ENCODE measurements around the gene SLC38A11.
A peak's percentile ranks its signal among the peaks of the same experiment; 100 is the strongest.
"Not testable (repeated sequence)": the region's sequence is repeated elsewhere in the genome, so short reads cannot be mapped to it uniquely, and the experiment has no call there.

Gene SLC38A11

DNA sequence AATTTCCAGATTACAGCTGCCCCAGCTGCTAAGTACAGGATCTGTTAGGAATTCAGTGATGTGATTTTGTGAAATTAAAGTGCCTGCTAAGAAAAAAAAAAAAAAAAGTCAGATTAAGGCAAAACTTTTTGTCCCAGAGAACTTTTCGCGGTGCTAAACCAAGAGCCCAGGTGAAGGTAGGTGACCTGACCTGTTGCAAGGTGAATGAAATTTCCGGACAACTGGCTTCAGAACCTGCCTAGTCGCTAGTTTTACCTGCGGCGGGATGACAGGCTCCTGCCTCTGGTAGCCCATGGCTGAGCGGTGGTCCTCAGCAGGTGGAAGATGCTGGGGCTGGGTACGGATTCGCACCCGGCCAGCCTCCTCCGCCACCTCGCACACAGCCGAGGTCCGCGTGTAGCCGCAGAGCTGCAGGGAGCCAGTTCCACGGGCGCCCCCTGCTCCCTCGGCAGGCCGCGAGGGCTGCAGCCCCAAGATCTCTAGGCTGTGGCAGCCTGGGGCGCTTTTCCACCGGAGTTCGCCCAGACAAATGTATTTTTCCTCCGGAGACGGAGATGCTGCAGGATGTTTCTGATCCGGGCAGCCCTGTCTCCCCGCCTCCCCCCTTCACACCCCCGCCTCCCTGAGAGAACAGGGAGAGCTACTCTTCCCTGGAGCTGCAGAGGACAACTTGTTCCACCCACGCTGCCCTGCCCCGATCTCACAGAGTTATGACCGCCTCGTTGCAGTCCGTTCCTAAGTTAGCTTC is at the start of gene SLC38A11:
Gene SLC38A11, minus strand, starts transcription at position 572 of the 748 bp plus-strand sequence. Its CDS starts 278 bp downstream, at position 294.
- DNase-seq: peak in 10 of 56 donors; percentile 1 to 26 (median 6)

DNA sequence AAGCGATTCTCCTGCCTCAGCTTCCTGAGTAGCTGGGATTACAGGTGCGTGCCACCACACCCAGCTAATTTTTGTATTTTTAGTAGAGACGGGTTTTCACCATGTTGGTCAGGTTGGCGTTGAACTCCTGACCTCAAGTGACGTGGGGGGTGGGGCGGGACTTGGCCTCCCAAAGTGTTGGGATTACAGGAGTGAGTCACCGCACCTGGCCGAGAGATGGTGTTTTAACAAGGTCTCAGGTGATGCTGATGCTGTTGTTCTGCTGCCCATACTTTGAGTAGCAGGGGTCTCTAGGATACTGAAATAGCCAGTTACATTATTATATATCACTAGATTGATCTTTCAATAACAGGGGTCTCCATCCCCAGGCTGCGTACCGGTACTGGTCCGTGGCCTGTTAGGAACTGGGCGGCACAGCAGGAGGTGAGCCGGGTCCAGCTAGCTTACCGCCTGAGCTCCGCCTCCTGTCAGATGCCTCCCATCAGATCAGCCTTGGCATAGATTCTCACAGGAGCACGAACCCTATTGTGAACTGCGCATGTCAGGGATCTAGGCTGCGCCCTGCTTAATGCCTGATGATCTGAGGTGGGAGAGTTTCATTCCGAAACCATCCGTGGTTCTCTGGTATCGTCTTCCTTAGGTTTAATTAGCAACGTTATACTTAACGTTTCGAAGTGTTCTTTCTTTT is 48.3 kb upstream of the SLC38A11 start:
- no peak for DNase-seq

DNA sequence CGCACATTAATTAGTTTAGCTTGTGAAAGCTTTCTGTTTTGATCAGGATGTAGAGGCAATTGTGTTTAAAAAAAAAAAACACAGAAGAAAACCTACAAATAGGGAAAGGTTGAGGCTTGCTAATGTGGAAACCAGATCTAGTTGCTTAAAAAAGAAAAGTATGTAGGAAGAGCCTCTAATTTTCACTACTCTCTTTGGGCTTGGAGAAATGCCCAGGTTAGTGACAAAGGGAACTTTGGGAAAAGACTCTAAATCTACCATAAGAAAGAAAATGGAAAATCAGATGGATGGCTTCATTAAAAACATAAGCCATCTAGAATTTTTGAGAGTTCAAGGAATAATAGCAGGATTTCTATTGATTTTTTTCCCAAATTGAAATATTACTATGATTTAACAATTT is 47.3 kb upstream of the SLC38A11 start:
- DNase-seq: no peak

GRCh38 chr2:164994664-164995299 is 39.5 kb upstream of the SLC38A11 start:
- not testable (repeated sequence) for DNase-seq

GRCh38 chr2:164993287-164994016 is 38.1 kb upstream of the SLC38A11 start:
- DNase-seq: no peak

DNA sequence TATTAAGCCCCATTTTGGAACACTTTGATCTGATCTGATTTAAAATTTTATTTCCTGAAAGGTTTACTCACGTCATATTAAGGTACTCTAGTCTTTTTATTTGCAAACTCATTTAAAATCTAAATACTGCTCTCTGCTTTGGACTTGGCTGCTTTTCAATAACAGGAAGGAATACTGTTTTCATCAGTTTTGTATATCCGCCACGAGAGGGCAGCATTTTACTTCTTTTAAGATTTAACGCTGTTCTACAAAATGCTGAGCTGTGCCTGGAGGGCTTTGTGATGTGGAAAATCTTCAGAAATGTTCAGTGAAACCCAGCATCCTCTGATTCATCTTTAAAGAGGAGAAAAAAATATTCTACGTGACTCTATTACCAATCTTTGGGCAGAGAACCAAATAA is 37.5 kb upstream of the SLC38A11 start:
- DNase-seq: peak in 30 of 56 donors; percentile 2 to 78 (median 28)

- DNase-seq: not testable (repeated sequence)
Observed at GRCh38 chr2:164992093-164992454, 36.7 kb upstream of the SLC38A11 start.

DNA sequence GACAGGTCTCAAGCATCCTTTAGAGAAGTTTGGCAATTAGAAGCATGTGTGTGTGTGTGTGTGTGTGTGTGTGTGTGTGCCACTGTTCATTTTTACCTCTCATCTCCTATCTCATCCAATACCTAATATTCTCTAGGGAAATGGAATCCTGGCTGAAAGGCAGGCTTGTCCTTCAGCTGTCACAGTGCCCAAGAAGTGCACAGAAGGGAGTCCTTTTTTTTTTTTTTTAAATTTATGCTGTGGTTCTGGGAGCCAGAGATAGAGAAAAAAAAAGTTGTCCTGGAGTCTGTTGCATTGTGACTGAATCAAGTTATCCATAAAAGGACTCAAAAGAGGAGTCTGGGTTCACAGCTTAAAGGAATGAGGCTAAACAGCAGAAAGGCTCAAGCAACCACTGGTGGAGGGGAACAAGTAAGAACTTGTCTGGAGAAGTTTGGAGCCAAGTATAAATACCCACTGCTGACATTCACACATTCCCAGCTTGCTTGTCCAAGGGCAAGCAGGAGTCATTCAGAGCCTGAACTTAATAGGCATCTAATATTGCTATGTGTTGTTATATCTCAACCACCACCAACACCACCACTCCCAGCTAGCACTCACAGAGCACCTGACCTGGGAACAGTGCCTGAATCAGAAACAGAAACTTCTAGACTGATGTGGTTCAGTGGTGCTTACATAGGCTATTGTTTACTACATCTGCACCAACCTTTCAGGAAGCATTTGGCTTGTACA is 36.2 kb upstream of the SLC38A11 start:
- not testable (repeated sequence) for DNase-seq

- DNase-seq: not testable (repeated sequence)
Observed at GRCh38 chr2:164990953-164991352, 35.6 kb upstream of the SLC38A11 start.

DNA sequence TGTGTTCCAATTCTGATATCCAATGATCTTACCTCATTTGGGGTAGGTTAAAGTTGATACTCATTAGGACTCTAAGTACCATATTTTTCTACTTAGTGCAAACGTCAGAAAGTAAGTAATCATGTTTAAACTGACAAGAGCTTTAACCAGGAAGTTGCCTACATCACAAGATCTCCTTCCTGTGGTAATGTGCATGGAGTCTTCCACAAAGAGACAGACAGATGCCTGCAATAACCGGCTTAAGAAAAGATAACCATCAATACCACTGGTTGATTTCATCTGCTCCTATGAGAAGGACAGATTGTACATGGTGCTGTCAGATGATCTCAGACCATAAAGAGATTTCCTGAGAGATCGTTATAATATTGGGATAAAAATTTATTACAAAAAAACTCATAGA is 33.5 kb upstream of the SLC38A11 start:
- not testable (repeated sequence) for DNase-seq

DNA sequence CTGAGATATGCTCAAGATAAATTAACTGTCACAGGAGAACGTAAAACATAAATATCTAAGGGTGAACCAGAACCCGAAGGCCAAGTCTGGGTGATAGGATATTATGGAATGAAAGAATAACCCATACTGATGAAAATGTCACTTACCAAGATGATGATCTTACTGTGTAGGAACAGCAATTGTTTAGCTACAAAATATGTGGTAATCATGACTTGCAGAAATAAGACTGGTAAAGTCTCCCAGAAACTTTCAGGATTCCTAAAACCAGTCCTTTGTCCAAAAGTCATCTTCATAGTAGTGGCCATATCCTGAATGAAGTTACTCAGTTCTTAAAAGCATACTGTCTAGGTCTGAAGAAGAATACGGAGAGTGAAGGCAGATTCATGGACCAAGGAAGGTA is 30.7 kb upstream of the SLC38A11 start:
- not testable (repeated sequence) for DNase-seq

GRCh38 chr2:164984428-164984827 is 29.1 kb upstream of the SLC38A11 start:
- no peak for DNase-seq

GRCh38 chr2:164981217-164981990 is 26.1 kb upstream of the SLC38A11 start:
- no peak for DNase-seq

- DNase-seq: not testable (repeated sequence)
Observed at GRCh38 chr2:164980688-164981087, 25.4 kb upstream of the SLC38A11 start.

- DNase-seq: no peak
Observed at GRCh38 chr2:164979113-164979512, 23.8 kb upstream of the SLC38A11 start.

GRCh38 chr2:164976875-164977470 is 21.6 kb upstream of the SLC38A11 start:
- DNase-seq: not testable (repeated sequence)

DNA sequence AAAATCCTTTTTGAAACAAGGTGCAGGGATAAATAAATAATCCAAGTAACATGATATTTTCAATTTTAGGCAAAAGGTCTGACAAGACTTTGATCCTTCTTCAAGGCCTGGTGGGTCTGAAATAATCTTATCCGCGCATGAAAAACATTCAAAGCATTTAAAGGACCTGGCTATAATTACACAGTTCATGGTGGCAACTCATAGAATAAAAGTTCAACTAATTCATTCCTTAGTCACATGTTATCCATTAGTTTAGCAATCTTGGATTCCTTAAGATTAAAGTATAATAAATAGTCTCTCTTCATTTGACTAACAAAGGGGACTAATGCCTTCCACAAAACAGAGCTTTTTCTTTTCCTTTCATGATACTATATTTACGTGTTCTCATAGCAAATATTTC is 21.0 kb upstream of the SLC38A11 start:
- no peak for DNase-seq

- DNase-seq: no peak
Observed at GRCh38 chr2:164975891-164976290, 20.6 kb upstream of the SLC38A11 start.

DNA sequence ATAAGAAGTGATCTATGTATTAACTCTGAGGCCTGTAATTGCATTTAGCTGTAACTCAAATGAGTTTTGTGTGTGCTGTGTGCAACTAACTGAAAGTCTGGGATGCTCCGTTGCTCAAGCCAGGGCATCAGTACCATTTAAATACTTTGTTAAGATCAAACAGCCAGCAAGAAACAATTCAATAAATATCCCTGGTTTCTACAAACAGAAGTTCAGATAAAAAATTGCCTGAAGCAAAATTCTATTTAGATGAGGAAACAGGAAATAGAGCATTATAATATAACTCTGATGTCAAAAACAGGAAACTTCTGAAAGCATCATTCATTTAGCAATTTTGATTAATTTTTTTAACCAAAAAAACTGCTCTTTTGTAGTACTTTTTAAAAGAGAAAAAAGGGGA is 18.9 kb upstream of the SLC38A11 start:
- no peak for DNase-seq

DNA sequence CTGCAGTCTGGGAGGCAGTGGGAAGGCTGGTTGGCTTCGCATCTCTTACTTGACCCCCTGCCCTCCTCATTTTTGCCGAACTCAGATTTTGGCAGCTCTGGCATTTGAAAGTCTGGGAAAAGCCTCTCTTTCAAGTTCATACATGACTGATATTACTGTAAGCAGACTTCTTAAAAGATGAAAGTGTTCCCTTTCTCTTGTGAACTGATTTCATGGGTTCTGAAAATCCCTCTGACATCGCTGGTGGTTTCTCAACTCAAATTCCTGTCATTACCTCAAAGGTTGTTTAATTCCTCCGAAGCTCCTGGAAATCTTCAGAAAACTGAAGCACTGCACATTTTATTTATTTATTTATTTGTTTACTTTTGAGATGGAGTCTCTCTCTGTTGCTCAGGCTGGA is 16.9 kb upstream of the SLC38A11 start:
- no peak for DNase-seq

All from amygdala (tissue), 56 donors.